ENCODE data around the gene CTIF.

Gene CTIF

GRCh38 chr18:48616484-48617255 lies 77.8 kb downstream of the CTIF start:
- DNase-seq (ENCODE audit: insufficient read length, low spot score), result no peak
- no peak for FAIRE-seq

GRCh38 chr18:48617844-48618497 lies 79.1 kb downstream of the CTIF start:
- FAIRE-seq (no peak), DNase-seq (ENCODE audit: insufficient read length, low spot score) (no peak)

DNA sequence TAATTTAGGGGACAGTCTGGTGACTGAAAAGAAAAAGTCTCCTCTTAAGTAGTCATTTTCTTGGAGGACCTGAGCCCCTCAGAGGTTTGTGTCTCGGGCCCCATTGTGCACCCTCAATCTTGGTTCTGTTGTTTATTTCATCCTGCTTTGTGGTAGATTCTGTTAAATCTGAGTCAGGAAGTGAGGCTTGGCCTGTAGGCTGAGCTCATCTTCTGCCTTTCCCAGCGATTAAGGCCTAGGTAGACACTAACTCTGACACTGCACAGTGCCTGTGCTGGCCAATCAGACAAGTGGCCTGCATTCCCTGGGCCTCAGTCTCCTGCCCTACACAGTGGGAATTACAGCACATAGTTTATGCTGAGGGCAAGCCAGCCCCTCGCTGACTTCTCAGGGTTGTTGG lies 80.2 kb downstream of the CTIF start:
- no peak for DNase-seq (ENCODE audit: insufficient read length, low spot score)
- no peak for FAIRE-seq

- no peak for DNase-seq (ENCODE audit: insufficient read length, low spot score)
- no peak for FAIRE-seq
Measured at GRCh38 chr18:48619501-48619900, 80.7 kb downstream of the CTIF start.

GRCh38 chr18:48620071-48620470 lies 81.2 kb downstream of the CTIF start:
- no peak for DNase-seq (ENCODE audit: insufficient read length, low spot score)
- no peak for FAIRE-seq

DNA sequence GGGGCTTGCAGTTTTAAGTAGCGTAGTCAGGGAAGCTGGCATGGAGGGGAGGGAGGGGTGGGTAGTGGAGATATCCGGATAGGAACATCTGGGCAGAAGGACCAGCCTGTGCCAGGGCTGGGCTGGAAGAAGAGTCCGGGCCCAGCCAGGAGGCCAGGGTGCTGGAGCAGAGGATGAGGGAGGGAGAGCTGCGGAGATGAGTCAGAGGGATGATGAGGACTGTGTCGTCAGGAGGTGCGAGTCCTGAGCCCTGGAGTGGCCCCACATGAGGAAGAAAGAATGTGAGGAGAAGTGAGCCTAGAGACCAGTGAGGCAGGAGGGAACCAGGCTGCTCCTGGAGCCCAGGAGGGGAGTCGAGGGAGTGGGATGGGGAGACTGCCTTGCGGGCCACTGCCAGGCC lies 82.4 kb downstream of the CTIF start:
- DNase-seq (ENCODE audit: insufficient read length, low spot score), result peak; percentile 75
- FAIRE-seq, result no peak

DNA sequence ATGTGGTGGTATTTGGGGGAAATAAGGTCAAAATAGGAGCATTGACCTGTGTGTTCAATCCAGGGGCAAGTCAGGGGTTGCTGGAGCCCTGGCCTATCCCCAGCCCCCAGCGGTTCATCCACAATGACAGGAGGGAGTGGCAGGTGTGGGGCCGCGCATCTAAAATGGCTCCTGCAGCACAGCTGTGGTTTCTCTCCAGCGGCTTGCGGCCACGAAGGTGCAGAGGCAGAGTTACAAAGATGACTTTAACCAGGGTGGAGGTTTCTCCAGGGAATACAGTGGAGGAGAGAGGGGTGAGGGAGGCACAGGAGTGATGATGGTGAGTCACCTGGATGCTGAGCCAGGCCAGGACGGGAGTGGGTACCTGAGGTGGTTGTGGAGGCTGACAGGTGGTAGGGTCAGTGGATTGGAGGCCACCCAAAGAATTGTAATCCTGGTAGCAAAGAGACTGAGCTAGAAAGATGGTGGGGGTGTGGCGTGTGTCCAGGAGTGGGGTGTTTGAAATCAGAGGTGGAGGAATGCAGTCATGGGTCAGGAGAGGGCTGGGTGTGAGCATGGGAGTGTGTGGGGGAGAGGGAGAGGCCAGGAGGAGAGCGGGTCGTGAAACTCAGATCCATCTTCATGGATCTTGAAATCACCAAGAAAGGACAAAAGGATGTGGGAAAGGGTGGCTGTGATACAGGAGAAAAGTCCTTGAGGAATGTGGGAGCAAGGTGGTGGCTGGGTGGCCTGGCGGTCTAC lies 83.2 kb downstream of the CTIF start:
- FAIRE-seq (no peak), DNase-seq (ENCODE audit: insufficient read length, low spot score) (no peak)

DNA sequence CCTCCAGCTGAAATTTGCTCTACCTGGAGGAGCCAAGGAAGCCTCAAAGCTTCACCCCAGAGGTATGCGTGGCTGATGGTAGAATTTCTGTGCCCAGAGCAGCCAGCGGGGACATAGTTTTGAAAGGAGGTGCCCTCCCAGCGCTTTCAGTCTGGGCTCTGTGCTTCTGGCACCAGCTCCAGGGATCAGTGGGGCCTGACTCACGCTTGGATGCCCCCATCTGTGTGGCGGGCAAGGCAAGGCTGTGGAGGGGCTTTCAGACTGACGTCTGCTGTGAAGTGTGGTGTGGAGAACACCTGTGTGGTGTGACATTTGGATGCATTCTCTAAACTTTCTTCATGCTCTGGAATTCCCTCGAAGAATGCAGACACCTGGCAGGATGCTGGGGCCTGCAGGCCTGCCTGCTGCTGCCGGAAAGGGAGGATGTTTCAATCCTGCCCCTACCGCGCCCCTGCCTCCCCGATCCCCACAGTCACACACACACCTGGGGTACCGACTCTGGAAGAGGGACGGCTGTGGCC lies 84.1 kb downstream of the CTIF start:
- DNase-seq (ENCODE audit: insufficient read length, low spot score), result no peak
- no peak for FAIRE-seq

- FAIRE-seq (no peak), DNase-seq (ENCODE audit: insufficient read length, low spot score) (peak; percentile 53)
Measured at GRCh38 chr18:48623468-48624235, 84.8 kb downstream of the CTIF start.

GRCh38 chr18:48624856-48625255 lies 86.0 kb downstream of the CTIF start:
- DNase-seq (ENCODE audit: insufficient read length, low spot score) (no peak), FAIRE-seq (no peak)

DNA sequence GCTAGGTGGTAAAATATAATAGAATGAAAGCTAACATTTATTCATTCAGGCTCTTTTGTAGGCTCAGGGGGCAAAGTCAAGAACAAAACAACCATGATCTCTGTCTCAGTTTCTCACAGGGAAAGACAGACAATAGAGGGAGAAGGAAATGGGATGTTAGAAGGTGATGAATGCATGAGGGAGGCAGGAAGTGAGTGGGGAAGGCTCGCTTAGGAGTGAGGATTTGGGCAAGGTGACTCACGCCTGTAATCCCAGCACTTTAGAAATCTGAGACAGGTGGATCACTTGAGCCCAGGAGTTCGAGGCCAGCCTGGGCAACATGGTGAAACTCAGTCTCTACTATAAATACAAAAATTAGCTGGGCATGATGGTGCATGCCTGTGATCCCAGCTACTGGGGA lies 88.4 kb downstream of the CTIF start:
- DNase-seq (ENCODE audit: insufficient read length, low spot score) (no peak), FAIRE-seq (no peak)

DNA sequence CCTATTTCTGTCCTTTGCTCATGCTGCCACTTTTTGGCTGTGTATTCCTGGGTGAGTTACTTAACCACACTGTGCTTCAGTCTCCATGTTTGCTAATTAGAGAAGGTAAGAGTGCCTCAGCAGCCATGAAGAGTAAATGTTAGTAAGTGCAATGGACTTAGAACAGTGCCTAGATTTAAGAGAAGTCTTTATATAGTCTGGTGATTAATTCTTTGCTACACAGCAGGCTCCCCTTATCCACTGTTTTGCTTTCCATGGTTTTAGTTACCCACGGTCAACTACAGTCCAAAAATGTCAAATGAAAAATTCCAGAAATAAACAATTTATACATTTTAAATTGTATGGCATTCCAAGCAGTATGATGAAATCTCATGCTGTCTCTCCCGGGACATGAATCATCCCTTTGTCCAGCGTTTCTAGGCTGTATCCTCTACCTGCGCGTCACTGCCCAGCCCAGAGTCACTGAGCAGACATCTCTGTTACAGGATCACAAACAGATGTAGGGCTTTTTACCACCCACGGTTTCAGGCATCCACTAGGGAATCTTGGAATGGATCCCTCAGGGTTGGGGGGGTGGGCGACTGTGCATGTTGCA lies 91.0 kb downstream of the CTIF start:
- FAIRE-seq (peak; percentile 46), DNase-seq (ENCODE audit: insufficient read length, low spot score) (peak; percentile 73)

DNA sequence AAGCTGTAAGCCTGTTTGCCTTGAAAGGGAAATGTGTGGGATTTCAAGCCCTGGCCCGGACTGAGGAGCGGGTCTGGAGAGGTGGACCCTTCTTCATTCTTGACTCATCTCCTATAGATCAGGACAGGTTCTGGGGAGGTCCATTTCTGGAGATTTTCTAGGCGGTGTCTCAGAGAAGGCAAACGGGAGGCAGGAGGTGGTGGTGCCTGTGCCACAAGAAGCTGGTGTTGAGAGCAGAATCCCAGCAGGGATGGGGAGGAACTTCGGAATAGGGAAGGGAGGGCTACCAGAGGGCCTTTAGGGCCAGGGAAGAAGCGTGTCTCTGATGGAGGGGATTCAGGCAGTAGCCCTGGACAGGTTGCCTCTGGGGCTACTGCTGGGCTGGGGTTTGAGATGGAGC lies 93.0 kb downstream of the CTIF start:
- DNase-seq (ENCODE audit: insufficient read length, low spot score), result no peak
- FAIRE-seq, result no peak

DNA sequence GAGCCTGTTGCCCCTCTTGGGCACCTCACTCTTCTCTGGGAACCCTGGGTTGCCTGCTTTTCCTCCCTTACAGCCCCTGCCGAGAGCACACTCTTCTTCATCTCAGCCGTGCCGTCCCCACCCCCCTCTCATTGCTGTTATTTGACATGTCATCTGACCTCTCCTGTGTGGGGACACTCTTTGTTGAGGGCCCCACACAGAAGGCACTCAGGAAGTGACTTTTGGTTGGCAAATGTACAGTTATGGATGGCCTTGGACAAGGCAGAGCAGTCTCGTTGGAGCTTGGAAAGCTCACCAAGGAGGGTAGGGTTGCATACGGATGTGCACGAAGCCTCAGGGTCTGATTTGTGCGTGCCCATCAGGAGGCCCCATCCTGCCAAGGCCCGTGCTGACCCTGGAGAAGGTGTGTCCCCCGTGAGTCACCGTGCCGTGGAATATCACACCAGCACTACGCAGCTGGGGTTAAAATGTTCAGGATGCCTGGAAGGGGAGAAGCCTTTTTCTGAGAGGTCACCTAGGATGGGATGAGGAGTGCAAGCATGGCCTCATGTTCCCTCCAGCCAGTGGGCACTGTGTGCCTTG lies 93.9 kb downstream of the CTIF start:
- DNase-seq (ENCODE audit: insufficient read length, low spot score), result no peak
- no peak for FAIRE-seq

- FAIRE-seq, result no peak
- no peak for DNase-seq (ENCODE audit: insufficient read length, low spot score)
Measured at GRCh38 chr18:48634491-48634890, 95.7 kb downstream of the CTIF start.

DNA sequence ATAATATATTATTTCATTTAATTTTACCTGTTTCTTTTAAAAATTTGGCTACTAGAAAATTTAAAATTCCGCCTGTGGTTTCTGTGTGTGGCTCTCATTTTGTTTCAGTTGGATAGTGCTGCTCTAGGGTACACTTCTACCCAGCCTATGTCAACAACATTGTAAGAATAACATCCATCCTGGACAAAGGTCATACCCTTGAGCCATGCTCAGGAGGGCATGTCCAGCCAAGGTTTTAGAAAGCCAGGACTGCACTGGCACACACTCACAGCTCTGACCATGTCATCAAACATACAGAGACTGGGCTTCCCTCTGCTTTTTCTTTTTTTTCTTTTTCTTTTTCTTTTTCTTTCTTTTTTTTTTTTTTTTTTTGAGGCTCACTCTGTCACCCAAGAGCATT lies 96.1 kb downstream of the CTIF start:
- no peak for FAIRE-seq

GRCh38 chr18:48635806-48636205 lies 97.0 kb downstream of the CTIF start:
- no peak for FAIRE-seq

More for the DNA sequence above, 96.1 kb downstream of the CTIF start:
- no peak for DNase-seq (ENCODE audit: insufficient read length, low spot score)

DNA sequence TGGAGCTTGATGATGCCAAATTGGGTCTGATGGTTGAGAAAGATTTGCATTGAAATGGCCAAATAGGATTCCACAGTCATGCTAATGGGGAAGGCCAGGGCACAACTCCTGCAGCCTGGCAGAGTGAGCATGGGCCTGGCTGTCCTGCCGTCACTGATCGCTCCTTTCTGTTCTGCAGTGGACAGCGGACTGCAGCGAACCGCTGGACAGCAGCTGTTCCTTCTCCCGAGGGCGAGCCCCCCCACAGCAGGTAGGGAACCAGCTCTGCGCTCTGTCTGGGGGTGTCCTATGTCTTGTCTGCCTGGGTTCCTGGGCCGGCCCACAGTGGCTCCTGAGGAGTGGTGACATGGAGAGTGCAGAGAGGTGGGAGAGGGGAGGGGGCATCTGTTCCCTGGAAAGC lies 97.6 kb downstream of the CTIF start:
- no peak for FAIRE-seq
- DNase-seq (ENCODE audit: insufficient read length, low spot score), result no peak

More at GRCh38 chr18:48635806-48636205, 97.0 kb downstream of the CTIF start:
- no peak for DNase-seq (ENCODE audit: insufficient read length, low spot score)

DNA sequence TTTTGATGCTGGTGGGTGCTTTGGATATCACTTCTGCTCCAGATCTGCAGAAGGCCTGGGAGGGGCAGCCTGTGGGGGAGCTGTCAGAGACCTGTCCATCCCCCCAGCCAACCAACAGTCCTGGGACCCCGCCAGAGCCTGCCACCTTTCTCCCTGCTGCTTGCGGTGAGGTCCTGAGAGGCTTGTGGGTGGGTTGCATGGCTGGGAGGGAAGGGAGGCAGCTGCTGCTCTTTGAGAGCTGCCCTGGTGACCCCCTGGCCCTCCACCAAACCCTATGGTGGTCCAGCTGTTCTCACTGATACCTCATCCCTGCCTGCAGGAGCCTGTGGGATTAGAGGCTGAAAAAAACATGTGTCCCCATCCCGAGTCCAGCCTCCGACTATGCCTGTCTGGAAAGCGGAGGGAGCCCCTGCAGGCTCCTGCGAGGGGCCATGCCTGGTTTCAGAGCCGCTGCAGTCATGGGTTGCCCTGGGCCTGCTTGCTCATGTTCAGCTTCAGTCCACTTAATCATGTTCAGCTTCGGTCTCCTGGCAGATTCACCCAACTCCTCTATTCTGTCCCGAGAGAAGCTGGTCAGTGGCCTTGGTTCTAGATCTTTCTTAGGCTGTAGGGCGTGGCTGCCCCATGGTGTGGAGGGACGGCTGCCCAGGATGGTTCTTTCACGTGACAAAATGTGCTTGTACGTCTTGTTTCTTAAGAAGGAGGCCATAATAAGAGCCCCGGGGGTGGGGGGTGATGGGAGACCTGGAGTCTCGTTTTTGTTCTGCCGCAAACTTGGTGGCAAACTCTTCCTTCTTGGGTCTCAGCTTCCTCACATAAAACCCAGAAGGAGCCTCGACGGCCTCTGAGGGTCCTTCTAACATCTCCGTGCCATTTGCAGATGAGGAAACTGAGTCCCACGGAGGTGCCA lies 98.5 kb downstream of the CTIF start:
- DNase-seq (ENCODE audit: insufficient read length, low spot score), result no peak
- FAIRE-seq, result no peak

Measured in HTR-8/SVneo (cell line).